GM20431 (cell line): ENCODE results near the gene FAM120AOS.
"Not testable (repeated sequence)": the region's sequence is repeated elsewhere in the genome, so short reads cannot be mapped to it uniquely, and the experiment has no call there.

Experiments
- in situ Hi-C: fragments of 300-500 bp; cut with MseI, MboI; formaldehyde crosslinking; loops from one replicate; pipeline ENCODE4 v1.15.0; 2020; ENCODE audit warnings: low sequenced_read_pairs; ENCODE audit not compliant: unreplicated experiment

FAM120AOS gene

DNA sequence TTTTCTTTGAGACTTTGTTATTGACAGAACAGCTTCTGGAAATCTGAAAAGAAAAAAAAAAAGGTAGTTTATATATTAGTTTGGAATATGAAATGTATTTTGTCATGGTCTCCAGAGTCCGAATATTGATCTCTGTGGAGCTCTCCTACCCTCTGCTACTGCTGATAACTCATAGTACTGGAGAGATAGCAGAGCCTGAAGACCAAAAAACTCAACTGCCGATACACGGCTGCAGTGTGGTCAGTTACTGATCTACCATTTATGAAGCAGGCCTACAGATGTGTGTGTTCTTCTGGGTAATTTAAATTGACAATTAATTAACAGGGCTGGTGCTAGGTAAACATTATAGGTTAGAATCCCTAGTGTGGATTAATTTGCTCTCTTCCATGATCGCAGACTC lies 5.7 kb downstream of the FAM120AOS start:
- in situ Hi-C loops: no loop called here

DNA sequence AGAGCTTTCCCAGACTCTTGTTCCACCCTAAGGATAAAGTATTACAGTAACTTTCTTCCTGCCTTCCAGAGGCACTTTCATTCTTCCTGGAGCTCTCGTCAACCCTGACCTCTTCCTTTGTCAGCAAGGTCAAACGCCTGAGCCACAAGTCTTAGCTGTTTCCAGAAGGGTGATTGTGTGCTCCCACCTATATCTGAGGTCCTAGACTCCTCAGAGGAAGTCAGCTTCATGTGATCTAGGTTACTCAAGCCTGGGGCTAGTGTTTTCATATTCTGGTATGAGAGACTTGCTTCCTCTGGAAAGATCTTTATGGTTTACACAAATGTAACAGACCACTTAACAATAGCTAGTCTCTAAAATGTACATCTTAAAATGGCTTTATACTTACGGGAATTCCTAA lies 7.3 kb downstream of the FAM120AOS start:
- in situ Hi-C loops: no loop called here

DNA sequence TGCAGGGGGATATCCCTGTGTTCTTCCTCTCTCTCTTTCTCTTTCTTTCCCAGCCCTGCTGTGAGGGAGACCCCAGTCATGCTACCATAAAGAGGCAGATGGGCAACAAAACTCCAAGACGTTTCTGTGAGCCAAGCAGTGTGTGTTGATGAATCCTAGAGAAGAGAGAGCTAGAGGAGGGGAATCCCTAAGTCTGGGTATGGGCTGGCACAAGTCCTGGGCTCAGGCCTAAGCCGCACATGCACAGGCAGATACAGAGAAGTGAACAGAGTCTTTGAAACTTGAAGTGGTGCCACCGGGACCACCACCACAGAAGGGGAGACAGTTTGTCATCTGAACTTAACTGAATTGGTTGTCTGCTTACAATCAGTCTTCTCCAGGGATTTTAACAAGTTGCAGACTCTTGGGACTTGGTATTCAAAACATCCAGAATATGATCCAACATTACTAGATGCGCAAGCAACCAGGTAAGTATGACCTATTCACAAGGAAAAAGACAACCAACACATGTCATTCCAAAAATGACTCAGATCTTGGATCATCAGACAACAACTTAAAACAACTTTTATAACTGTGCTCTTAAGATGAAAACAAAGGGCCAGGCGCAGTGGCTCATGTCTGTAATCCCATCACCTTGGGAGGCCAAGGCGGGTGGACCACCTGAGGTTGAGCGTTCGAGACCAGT lies 12.3 kb downstream of the FAM120AOS start:
- in situ Hi-C loops: no loop called here

DNA sequence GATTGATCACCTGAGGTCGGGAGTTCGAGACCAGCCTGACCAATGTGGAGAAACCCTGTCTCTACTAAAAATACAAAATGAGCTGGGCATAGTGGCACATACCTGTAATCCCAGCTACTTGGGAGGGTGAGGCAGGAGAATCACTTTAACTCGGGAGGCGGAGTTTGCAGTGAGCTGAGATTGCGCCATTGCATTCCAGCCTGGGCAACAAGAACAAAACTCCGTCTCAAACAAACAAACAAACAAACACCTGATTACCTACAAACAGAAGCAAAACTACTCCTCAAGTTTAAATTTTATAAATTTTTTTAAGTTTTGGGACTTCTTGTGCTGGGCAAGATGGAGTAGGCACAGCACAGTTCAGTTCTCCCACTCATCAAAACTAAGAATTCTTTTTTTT lies 14.1 kb downstream of the FAM120AOS start:
- in situ Hi-C loops: not testable (repeated sequence)

DNA sequence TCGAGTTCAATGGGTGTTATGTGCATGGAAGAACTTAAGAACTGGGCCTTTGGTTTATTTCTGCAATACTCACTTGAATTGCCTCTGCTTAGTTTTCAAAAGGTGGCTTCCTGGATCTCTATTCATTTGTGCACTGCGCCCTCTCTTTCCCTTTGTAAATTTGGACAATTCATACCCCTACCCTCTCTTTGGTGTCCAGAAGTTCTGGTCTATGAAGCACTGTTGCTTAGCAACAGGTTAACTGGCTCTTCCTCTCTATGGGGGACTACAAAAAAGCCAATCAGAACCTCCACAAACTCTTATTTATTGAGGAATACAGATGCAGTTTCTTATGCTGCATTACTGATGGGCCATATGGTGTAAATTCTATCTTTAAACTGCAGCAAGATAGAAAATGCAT lies 15.4 kb downstream of the FAM120AOS start:
- in situ Hi-C loops: no loop called here

DNA sequence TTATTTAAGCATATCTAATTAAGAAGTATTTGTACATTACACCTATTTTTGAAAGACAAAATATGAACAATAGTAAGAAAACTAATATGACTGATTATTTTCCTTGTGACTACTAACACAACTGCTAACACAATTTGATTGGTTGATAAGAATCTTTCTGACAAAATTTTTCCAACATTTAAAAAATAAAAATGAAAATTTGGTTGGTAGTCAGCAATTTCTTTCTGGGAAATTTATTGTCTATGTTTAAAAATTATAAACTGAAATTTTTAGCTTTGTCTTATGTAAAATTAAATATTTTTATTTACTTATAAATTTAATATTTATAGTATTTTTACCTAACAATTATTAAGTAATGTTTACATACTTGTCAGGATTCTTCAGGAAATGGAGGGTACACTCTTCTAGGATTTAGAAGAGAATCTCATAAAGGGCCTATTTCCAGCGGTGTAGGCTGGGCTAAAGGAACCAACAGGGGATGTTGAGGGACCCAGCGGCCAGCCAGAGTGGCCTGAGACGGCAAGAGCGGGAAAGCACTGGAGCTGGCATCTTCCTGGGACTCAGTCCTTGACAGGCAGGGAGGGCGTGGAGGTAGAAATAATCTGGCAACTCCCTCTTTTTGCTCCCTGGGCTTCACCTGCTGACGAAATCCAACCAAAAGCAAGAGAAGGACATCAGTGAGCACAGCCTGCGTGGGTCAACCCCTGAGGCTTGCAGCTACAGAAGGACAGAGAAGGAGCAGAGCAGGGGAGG lies 16.6 kb downstream of the FAM120AOS start:
- in situ Hi-C loops: no loop called here

DNA sequence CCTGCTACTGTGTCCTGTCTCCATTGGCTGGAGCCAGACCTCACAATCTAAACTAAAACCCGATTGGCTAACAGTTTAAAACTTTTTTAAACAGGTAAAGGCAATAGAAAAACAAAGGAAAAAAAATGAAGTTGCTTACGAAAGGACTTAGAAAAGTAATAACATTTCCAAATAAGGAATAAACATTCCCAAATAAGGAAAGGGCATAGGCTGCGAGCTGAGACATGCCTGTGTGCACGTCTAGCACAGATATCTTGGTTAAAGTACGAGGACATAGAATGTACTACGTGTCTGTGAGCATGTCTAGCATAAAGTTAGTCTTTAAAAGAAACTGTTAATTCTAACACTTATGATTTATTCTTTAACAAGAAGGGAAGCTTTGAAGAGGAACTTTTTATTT lies 17.2 kb downstream of the FAM120AOS start:
- in situ Hi-C loops: no loop called here

DNA sequence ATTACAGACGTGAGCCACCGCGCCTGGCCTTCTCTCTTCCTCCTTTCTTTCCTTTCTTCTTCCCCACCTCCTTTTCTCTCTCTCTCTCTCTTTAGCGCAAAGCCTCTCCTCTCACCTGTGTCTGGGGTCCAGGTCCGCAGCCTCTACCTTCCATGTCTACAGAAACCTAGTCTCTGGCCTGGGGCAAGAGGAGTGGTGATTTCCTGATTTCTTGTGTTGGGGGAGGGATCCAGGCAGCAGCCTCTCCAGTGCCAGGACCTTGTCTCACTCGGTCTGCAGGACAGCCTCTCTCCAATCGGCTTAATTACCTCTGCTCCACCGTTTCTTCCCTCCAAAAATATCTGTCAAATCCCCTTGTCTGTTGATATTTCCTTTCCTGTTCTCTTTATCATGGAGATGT lies 18.0 kb downstream of the FAM120AOS start:
- in situ Hi-C loops: no loop called here

DNA sequence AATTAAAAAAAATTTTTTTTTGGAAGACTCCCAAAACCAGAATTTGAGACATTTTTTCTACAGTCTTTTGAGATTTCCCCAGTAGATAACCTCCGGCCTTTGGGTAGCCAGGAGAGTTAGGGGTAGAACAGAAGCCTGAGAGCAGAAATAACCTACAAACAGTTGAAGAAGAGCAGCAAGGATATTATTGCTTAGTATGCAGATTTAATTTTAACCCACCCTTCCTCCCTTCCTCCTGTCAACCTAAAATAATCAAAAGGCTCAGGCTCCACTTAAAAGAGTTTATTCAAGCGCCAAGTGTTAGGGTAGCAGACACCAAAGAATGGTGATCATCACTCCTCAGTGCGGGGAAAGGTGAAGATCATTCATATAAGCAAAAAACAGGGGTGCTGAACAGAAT lies 19.3 kb downstream of the FAM120AOS start:
- in situ Hi-C loops: no loop called here

DNA sequence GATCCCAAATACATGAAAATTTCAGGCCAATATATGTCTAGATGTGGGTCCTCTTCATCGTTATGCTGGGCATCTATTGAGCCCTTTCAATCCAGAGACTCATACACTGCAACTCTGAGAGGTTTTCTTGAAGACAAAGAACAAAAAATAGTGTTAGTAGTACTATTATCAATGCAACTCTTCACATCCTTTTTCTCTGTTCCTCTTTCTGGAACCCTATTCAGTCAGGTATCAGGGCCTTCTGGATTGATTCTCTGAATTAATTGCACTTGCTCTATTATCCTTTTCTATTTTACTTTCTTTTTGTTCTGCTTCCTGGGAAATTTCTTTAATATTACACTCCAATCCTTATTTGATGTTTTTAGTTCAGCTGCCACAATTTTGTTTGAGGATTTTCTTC lies 20.4 kb downstream of the FAM120AOS start:
- in situ Hi-C loops: no loop called here

DNA sequence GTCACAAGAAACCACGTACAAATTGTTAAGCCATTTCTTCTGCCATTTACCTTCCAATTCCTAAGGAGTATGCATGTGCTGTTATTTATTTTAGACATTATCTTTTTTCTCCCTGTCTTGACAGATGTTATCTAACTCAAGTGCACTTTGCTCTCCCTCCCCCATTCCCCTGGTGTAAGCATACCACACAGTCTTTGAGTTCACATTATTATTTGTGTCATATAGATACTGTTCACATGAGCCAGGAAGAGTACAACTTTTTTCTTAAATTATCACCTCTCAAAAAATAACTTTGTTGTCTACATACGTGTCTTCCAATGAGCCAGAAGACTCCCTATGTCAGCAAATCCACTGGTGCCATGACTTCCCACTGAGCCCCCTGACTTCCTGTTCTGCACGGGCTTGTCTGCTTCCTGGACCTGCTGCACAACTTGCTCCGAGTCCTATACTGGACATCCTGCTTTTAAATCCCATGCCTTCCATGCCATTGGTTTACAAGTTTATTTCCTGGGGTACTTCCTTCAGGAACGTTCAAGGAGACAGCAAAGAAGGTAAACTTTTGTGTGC lies 21.8 kb downstream of the FAM120AOS start:
- in situ Hi-C loops: no loop called here

DNA sequence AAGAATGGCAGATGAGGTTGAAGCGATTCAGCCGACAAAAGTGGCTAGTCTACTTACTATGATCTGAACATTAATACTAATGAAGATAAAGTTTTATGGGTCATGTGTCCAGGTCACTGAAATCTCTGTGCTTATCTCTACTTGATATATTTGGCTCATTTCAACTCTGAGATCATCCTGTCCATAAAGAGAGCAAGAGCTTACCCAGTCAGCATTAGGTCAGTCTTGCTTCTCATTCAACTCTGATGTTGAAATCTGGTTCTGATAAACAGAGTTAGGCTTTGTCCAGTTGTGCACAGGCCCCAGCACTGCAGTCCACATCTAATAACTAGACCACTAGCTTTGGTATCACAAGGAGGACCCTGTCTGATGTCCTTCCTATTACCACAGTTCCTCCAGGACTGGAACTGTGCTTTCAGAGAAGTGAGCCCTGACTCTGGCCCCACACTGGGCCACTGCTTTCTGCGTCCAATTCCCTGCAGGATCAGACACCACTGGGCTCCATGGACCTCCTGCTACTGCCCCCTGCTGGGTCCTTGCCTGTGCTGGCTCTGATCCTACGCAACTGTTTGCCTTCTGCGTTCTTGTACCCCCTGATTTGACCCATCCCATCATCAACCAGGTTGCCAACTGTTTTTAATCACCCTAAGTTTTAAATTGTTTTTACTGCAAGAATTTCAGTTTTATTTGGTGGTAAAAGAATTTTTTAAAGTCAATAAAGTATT lies 25.6 kb downstream of the FAM120AOS start:
- in situ Hi-C loops: no loop called here

DNA sequence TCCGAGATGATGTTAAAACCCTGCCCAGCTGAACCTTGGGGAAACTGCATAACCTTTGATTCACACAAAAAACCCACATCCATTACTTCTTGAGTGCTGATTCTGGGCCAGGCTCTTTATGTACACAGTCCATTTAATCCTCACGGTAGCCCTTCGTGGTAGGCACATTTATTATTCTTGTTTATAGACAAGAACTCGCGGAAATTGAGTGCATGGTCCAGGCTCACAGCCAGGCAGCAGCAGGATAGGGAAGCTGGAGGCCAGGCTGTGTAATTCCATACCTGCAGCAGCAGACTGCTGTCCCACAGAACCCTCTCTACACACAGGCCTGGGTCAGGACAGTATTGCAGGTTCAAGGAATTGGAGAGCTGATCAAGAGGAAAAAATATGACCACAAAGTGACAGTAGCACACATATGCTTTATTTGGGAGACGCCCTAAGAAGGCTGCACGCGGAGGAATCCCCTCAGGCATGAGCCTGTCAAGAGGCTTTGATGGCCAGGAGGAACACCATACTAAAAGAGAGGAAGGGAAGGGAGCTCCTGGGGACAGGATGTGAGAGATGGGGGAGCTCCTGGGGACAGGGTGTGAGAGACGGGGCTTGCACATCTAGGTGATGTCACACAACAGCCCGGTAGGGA lies 30.3 kb downstream of the FAM120AOS start:
- in situ Hi-C loops: no loop called here

DNA sequence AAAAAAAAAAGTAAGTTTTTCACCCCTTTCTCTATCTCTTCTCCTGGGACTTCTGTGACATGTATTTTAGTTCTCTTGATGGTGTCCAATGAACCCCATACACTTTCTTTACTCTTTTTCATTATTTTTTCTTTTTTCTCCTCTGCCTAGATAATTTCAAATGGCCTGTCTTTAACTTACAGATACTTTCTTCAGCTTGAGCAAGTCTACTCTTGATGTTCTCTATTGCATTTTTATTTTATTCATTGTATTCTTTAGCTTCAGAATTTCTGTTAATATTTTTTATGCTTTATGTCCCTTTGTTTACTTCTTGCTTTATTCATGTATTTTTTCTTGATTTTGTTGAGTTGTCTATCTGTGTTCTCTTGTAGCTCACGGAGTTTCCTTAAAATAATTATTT lies 34.4 kb downstream of the FAM120AOS start:
- in situ Hi-C loops: no loop called here

DNA sequence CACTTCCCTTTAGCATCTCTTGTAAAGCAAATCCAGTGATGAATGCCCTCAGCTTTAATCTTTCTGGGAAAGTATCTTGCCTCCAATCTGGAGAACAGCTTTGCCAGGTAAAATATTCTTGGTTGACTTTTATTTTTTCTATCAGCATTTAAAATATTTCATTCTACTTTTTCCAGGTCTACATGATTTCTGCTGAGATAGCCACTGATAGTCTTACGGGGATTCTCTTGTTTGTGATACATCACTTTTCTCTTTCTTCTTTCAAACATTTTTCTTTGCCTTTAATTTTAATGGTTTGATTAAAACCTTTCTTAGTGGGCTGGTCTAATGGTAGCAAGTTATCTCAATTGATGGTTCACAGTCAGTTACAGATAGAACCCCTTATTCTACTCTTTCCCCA lies 35.8 kb downstream of the FAM120AOS start:
- in situ Hi-C loops: no loop called here

DNA sequence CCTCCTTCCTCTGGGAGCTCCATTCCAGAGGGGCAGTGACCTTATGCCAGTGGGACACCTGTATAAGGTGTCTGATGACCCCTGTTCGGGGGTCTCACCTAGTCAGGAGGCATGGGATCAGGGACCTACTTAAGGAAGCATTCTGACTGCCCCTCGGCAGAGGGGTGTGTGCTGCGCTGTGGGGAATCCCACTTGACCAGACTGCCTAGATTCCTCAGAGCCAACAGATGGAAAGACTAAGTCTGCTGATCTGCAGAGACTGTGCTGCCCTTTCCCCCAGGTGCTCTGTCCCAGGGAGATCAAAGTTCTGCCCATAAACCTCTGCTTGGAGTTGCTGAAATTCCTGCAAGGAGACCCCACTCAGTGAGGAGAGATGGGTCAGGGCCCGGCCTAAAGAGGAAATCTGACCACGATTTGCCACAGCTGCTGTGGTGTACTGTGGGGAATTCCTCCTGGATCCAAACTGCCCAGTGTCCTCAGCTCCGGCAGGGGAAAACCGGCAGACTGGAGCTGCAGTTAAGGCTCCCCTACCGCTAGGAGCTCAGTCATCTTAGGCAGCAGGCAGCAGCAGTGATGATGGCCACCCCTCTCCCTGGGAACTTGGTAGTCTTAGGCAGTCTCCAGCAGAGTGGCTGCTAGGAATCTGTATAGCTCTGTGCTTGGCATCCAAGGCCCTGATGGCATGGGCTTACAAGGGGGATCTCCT lies 36.7 kb downstream of the FAM120AOS start:
- in situ Hi-C loops: no loop called here

DNA sequence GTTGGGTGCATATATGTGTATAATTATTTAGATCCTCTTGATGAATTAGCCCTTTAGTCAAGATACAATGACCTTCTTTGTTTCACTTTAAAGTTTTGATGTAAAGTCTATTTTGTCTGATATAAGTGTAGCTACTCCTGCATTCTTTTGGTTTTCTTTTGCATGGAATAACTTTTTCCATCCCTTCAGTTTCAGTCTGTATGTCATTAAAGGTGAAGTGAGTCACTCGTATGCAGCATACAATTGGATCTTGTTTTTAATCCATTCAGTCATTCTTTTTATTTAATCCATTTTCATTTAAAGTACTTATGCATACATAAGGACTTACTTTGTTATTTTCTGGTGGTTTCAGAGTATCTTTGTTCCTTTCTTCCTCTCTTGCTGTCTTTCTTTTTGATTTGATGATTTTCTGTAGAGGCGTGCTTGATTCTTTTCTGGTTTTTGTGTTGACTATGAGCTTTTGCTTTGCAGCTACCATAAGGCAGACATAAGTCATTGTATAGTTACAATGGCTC lies 38.1 kb downstream of the FAM120AOS start:
- in situ Hi-C loops: no loop called here

DNA sequence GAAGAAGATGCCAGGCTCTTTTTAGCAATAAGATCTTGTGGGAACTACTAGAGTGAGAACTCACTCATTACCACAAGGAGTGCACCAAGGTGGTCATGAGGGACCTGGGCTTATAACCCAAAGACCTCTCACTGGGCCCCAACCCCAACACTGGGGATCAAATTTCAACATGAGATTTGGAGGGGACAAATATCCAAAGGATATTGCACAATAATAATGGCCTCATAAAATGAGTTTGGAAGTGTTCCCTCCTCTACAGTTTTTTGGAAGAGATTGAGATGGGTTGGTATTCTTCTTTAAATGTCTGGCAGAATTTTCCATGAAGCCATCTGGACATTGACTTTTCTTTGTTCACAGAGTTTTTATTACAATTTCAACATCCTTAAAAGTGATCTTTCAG lies 39.9 kb downstream of the FAM120AOS start:
- in situ Hi-C loops: no loop called here

DNA sequence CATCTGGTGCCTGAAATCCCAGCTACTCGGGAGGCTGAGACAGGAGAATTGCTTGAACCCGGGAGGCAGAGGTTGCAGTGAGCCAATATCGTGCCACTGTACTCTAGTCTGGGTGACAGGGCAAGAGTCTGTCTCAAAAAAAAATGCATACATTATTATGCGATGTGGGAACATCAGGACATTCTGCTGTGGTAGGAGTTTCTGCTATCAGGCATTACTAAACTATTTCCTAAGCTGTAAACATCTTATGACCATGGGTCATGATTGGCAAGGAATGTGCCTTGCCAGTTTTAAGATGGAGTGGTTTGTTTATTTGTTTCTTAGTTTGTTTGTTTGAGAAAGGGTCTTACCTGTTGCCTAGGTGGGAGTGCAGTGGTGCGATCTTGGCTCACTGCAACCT lies 47.0 kb downstream of the FAM120AOS start:
- in situ Hi-C loops: no loop called here

DNA sequence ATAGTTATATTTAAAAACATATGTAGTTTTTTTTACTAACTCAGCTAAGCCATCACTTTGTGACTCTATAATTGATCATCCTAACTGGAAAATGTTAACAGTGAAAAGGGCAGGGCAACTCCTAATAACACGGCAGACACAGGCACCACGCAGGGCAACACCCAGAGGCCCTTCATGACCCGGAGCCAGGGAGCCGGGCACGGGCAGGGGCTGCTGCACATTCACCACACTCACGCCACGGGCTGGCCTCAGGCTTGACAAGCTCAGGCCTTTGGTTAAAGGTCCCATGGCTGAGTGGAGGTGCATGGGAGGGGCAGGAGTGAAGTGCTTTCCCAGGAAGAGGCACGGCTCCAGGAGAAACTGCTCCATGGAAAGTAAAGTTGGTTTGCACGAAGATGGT lies 54.9 kb downstream of the FAM120AOS start:
- in situ Hi-C loops: no loop called here
